Panc1 (cell line): ENCODE measurements around the gene FBXO10. TPM values are rescaled to one million over a fixed set of nuclear protein-coding genes. Genes with fewer than 3 reads are reported as not detected.

Experiments
- ATAC-seq: fragments of 200-7000 bp; cut with Tn5 transposase; 2 replicates; pipeline ENCODE4 v1.9.1; 2020; ENCODE audit warnings: mild to moderate bottlenecking, moderate library complexity
- BruUV-seq: library from RNA; stranded (reverse); fragments of 400-500 nt; replicated peaks from 2 replicates; lab custom pipeline; 2021; lab: Mats Ljungman, UMichigan
- CTCF ChIA-PET: fragments of 300-600 bp; sonication (Branson Sonifier 250); formaldehyde crosslinking; loops from one replicate; lab custom pipeline; 2022; ENCODE audit warnings: antibody characterized with exemption; lab: Charles Lee
- POLR2A ChIA-PET: fragments of 300-600 bp; sonication (Branson Sonifier 250); formaldehyde crosslinking; loops from one replicate; lab custom pipeline; 2022; ENCODE audit warnings: antibody characterized with exemption; lab: Charles Lee
- DNase-seq: peaks from one replicate; pipeline ENCODE4 v3.0.0-alpha.2; 2010; ENCODE audit warnings: low read depth, low spot score
- H3K27ac ChIP-seq: 2 replicates; pipeline ENCODE4 v1.5.1; 2011; ENCODE audit warnings: mild to moderate bottlenecking, low read length, inconsistent platforms
- H3K27me3 ChIP-seq: fragments of 200-500 bp; sonication (Bioruptor generic); 2 replicates; pipeline ENCODE4 v1.6.0; 2014; ENCODE audit warnings: low read length, inconsistent platforms; ENCODE audit not compliant: control insufficient read depth, insufficient read depth
- H3K36me3 ChIP-seq: fragments of 200-500 bp; sonication (Bioruptor generic); 2 replicates; pipeline ENCODE4 v1.5.1; 2014; ENCODE audit warnings: inconsistent platforms, mild to moderate bottlenecking, low read length, moderate library complexity; ENCODE audit not compliant: control insufficient read depth, insufficient read depth
- H3K4me1 ChIP-seq: 2 replicates; pipeline ENCODE4 v1.5.1; 2011; ENCODE audit warnings: inconsistent platforms, mild to moderate bottlenecking, low read length, moderate library complexity; ENCODE audit not compliant: control insufficient read depth, insufficient read depth
- H3K4me3 ChIP-seq, 2 experiments: 2 replicates each; pipeline ENCODE4 v1.5.1; 2011 to 2012; ENCODE audit warnings: low read depth in 2 of 2, low read length in 2 of 2, mild to moderate bottlenecking in 2 of 2, inconsistent platforms in 1 of 2, moderate library complexity in 1 of 2
- H3K9me3 ChIP-seq: fragments of 200-500 bp; sonication (Bioruptor generic); 2 replicates; pipeline ENCODE4 v1.5.1; 2014; ENCODE audit warnings: low read depth, mild to moderate bottlenecking, inconsistent platforms, low read length, moderate library complexity; ENCODE audit not compliant: control insufficient read depth, insufficient read depth
- POLR2AphosphoS5 ChIP-seq: IDR thresholded peaks from 2 replicates; pipeline ENCODE4 v1.6.1; 2012; ENCODE audit warnings: mild to moderate bottlenecking, low read depth, low read length, moderate library complexity
- REST ChIP-seq, 2 experiments: IDR thresholded peaks; 2 replicates each; pipeline ENCODE4 v1.6.1; 2011 to 2012; ENCODE audit warnings: low read depth in 2 of 2, control low read depth in 1 of 2, low read length in 1 of 2, mild to moderate bottlenecking in 1 of 2, moderate library complexity in 1 of 2; ENCODE audit not compliant: insufficient read depth in 1 of 2
- SIN3A ChIP-seq: IDR thresholded peaks from 2 replicates; pipeline ENCODE4 v1.6.1; 2012; ENCODE audit warnings: low read depth, mild to moderate bottlenecking, low read length, moderate library complexity, borderline replicate concordance; ENCODE audit not compliant: insufficient read depth
- TCF7L2 ChIP-seq: IDR thresholded peaks from 2 replicates; pipeline ENCODE4 v1.6.1; 2011; ENCODE audit warnings: mild to moderate bottlenecking, low read depth, low read length, inconsistent platforms
- in situ Hi-C: cut with HindIII; loops from 2 replicates; pipeline ENCODE4 v1.10.0; 2016; ENCODE audit warnings: low sequenced_read_pairs, low pct_unique_long_range_greater_than_20kb
- intact Hi-C: fragments of 100-400 bp; cut with micrococcal nuclease; formaldehyde crosslinking; loops from one replicate; pipeline ENCODE4 v1.10.0; 2022; ENCODE audit not compliant: unreplicated experiment
- total RNA-seq: library from RNA; stranded (reverse); gene quantifications from one replicate; pipeline ENCODE4 v1.2.1, GENCODE V29; 2021; ENCODE audit not compliant: unreplicated experiment
- TF ChIP-seq, protein P1 (sequence below): fragments of 450-650 bp; IDR thresholded peaks from 2 replicates; pipeline ENCODE4 v1.5.1; 2017; ENCODE audit warnings: mild to moderate bottlenecking

FBXO10 gene
- total RNA-seq, 1 experiment from 2014 or later, result 39.8 TPM

DNA sequence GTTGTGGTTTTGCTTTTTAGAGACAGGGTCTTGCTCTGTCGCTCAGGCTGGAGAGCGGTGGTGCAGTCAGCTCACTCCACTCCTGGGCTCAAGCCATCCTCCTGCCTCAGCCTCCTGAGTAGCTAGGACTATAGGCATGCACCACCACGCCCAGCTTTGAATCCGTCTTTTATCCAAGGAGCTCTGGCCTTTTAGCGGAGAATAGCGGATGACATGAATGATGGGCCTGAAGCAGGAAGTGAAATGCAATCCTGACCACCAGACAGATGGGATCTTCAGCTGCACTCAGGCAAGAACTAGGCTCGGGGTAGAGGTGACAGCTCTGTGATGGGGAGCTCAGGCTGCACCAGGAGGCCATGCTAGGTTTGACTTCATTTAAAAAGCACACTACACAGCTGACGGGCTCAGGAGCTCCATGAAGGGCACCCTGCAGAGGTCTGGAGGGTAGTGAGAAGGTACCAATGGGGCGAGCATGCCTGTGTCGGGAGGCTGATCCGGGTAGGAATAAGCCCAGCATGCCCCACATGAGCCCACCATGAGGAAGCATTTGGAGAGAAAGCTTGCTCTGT, 68.5 kb downstream of the FBXO10 start:
- peaks cover 7% of the 10 kb centered on the region for H3K36me3 ChIP-seq
- no TSS peak for BruUV-seq

GRCh38 chr9:37504605-37505004, 71.6 kb downstream of the FBXO10 start:
- H3K4me3 ChIP-seq, result no peak overlapping the region
- H3K9me3 ChIP-seq, result no peaks in the 10 kb centered on the region
- no TSS peak for BruUV-seq
- CTCF ChIA-PET, result no interaction called here
- POLR2A ChIA-PET, result no interaction called here
- DNase-seq (no peak), ATAC-seq (no peak)
- no peaks in the 10 kb centered on the region for H3K4me1 ChIP-seq
- in situ Hi-C loops (no loop called here), intact Hi-C loops (no loop called here)
- TF ChIP-seq TCF7L2, result no peak
- no peak for TF ChIP-seq SIN3A
- no peak for TF ChIP-seq POLR2AphosphoS5
- TF ChIP-seq, protein P1, sequence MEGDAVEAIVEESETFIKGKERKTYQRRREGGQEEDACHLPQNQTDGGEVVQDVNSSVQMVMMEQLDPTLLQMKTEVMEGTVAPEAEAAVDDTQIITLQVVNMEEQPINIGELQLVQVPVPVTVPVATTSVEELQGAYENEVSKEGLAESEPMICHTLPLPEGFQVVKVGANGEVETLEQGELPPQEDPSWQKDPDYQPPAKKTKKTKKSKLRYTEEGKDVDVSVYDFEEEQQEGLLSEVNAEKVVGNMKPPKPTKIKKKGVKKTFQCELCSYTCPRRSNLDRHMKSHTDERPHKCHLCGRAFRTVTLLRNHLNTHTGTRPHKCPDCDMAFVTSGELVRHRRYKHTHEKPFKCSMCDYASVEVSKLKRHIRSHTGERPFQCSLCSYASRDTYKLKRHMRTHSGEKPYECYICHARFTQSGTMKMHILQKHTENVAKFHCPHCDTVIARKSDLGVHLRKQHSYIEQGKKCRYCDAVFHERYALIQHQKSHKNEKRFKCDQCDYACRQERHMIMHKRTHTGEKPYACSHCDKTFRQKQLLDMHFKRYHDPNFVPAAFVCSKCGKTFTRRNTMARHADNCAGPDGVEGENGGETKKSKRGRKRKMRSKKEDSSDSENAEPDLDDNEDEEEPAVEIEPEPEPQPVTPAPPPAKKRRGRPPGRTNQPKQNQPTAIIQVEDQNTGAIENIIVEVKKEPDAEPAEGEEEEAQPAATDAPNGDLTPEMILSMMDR, result no peak
- no peak for TF ChIP-seq REST (IDR thresholded peaks at IDR 0.05; ENCODE audit: insufficient read depth in 1 of 2, low read depth in 2 of 2, low read length in 1 of 2)
- no peak overlapping the region for H3K27ac ChIP-seq
- H3K27me3 ChIP-seq, result no peaks in the 10 kb centered on the region
- H3K36me3 ChIP-seq, result peaks cover 28% of the 10 kb centered on the region

More for the DNA sequence above, 68.5 kb downstream of the FBXO10 start:
- H3K27ac ChIP-seq, result no peak overlapping the region
- no peaks in the 10 kb centered on the region for H3K4me1 ChIP-seq
- no peak for ATAC-seq
- TF ChIP-seq REST (IDR thresholded peaks at IDR 0.05; ENCODE audit: insufficient read depth in 1 of 2, low read depth in 2 of 2, low read length in 1 of 2) (no peak), POLR2AphosphoS5 (no peak), TCF7L2 (no peak), SIN3A (no peak)
- TF ChIP-seq, protein P1, result no peak
- no peak for DNase-seq
- CTCF ChIA-PET, result no interaction called here
- no peaks in the 10 kb centered on the region for H3K9me3 ChIP-seq
- POLR2A ChIA-PET, result no interaction called here
- intact Hi-C loops, result no loop called here
- no peak overlapping the region for H3K4me3 ChIP-seq
- in situ Hi-C loops, result no loop called here
- no peaks in the 10 kb centered on the region for H3K27me3 ChIP-seq
